ENCODE measurements around the gene ABHD8.

DNA sequence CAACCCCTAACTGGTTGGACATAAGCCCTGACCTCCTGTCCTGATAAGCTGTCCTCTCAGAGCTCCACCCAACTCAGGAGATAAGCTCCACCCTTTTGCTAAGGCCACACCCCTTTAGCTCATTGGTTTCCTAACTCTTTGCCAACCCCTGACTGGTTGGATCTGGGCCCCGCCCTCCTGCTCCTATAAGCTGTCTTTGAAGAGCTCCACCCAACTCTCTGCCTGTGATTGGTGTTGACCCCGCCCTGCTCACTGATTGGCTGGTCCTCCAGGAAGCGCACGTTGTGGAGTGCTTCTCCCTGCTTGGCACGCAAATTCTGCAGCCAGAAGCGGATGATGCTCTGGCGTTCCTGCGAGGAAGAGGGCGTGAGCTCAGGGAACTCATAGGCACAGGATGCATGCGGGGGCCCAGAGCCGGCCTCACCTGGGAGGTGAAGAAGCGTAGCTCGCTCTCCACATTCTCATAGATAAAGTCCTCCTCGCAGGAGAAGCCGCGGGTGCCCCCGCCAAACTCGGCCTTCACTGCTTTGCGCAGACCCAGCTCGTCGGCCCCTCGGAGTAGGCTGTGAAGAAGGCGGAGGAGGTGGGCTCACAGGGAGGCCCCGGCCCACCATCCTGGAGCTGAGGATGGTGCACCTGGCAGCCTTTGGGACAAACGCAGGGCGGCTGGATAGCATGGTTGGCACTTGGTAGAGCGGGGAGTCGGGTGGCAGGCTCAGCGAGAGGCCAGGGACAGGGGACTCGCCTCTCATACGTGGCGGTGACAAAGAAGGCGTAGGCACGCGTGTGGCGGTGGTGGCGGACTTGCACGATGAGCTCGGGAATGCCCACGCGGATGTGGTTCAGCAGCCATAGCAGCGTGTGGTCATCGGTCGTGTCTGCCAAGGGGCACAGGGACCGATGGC is 29.7 kb upstream of the ABHD8 start:
- TF ChIP-seq MYC (IDR thresholded peaks at IDR 0.05; ENCODE audit: low read depth, low read length): no peak
- TF ChIP-seq, protein P1, sequence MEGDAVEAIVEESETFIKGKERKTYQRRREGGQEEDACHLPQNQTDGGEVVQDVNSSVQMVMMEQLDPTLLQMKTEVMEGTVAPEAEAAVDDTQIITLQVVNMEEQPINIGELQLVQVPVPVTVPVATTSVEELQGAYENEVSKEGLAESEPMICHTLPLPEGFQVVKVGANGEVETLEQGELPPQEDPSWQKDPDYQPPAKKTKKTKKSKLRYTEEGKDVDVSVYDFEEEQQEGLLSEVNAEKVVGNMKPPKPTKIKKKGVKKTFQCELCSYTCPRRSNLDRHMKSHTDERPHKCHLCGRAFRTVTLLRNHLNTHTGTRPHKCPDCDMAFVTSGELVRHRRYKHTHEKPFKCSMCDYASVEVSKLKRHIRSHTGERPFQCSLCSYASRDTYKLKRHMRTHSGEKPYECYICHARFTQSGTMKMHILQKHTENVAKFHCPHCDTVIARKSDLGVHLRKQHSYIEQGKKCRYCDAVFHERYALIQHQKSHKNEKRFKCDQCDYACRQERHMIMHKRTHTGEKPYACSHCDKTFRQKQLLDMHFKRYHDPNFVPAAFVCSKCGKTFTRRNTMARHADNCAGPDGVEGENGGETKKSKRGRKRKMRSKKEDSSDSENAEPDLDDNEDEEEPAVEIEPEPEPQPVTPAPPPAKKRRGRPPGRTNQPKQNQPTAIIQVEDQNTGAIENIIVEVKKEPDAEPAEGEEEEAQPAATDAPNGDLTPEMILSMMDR (IDR thresholded peaks at IDR 0.05; ENCODE audit: low read depth, low read length): no peak

Data from NB4 (cell line).